Neural crest cell (in vitro differentiated cells): Measurements from ENCODE around the gene DOCK1. TPM values are rescaled to one million over a fixed set of nuclear protein-coding genes. Genes with fewer than 3 reads are reported as not detected.

ENCODE experiments used
- DNase-seq: peaks from one replicate; pipeline ENCODE4 v3.0.0; 2021; ENCODE audit warnings: low read depth, mixed read lengths, low spot score
- H3K27ac Mint-ChIP-seq: one replicate; pipeline ENCODE4 v1.8.0; 2021; ENCODE audit warnings: mild to moderate bottlenecking, mixed read lengths; ENCODE audit not compliant: unreplicated experiment
- H3K27me3 Mint-ChIP-seq: 2 replicates; pipeline ENCODE4 v1.8.0; 2021; ENCODE audit warnings: low read depth, mild to moderate bottlenecking, mixed read lengths
- H3K36me3 Mint-ChIP-seq: 2 replicates; pipeline ENCODE4 v1.8.0; 2021; ENCODE audit warnings: low read depth, mild to moderate bottlenecking, mixed read lengths
- H3K4me1 Mint-ChIP-seq: 2 replicates; pipeline ENCODE4 v1.8.0; 2021; ENCODE audit warnings: mixed read lengths
- H3K4me3 Mint-ChIP-seq: one replicate; pipeline ENCODE4 v1.8.0; 2021; ENCODE audit warnings: mild to moderate bottlenecking, mixed read lengths
- H3K9me3 Mint-ChIP-seq: 2 replicates; pipeline ENCODE4 v1.8.0; 2021; ENCODE audit warnings: mixed read lengths
- total RNA-seq: library from RNA; stranded (reverse); gene quantifications from 2 replicates; pipeline ENCODE4 v1.2.1, GENCODE V29; 2021
- TF ChIP-seq, protein P1 (sequence below): fragments of 200-600 bp; sonication (generic); conservative IDR thresholded peaks from 2 replicates; pipeline ENCODE4 v1.5.0; 2021; ENCODE audit warnings: antibody characterized with exemption, mild to moderate bottlenecking

The DOCK1 gene
- total RNA-seq, 1 donor from 2014 or later, result 55.8 TPM

- Mint-ChIP-seq H3K27me3 (no peaks in the 10 kb centered on the region), H3K4me3 (no peak overlapping the region), H3K9me3 (no peaks in the 10 kb centered on the region), H3K4me1 (peaks cover 4% of the 10 kb centered on the region), H3K27ac (no peak overlapping the region), H3K36me3 (no peaks in the 10 kb centered on the region)
- TF ChIP-seq, protein P1, sequence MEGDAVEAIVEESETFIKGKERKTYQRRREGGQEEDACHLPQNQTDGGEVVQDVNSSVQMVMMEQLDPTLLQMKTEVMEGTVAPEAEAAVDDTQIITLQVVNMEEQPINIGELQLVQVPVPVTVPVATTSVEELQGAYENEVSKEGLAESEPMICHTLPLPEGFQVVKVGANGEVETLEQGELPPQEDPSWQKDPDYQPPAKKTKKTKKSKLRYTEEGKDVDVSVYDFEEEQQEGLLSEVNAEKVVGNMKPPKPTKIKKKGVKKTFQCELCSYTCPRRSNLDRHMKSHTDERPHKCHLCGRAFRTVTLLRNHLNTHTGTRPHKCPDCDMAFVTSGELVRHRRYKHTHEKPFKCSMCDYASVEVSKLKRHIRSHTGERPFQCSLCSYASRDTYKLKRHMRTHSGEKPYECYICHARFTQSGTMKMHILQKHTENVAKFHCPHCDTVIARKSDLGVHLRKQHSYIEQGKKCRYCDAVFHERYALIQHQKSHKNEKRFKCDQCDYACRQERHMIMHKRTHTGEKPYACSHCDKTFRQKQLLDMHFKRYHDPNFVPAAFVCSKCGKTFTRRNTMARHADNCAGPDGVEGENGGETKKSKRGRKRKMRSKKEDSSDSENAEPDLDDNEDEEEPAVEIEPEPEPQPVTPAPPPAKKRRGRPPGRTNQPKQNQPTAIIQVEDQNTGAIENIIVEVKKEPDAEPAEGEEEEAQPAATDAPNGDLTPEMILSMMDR, result no peak
- no peak for DNase-seq
Observed at GRCh38 chr10:127210936-127211466, 305.8 kb downstream of the DOCK1 start.

GRCh38 chr10:127215866-127216265 is 310.6 kb downstream of the DOCK1 start:
- no peak for DNase-seq
- Mint-ChIP-seq H3K4me1 (peaks cover 5% of the 10 kb centered on the region), H3K27ac (no peak overlapping the region), H3K36me3 (peaks cover 5% of the 10 kb centered on the region), H3K4me3 (no peak overlapping the region), H3K27me3 (no peaks in the 10 kb centered on the region), H3K9me3 (no peaks in the 10 kb centered on the region)
- TF ChIP-seq, protein P1, result no peak

DNA sequence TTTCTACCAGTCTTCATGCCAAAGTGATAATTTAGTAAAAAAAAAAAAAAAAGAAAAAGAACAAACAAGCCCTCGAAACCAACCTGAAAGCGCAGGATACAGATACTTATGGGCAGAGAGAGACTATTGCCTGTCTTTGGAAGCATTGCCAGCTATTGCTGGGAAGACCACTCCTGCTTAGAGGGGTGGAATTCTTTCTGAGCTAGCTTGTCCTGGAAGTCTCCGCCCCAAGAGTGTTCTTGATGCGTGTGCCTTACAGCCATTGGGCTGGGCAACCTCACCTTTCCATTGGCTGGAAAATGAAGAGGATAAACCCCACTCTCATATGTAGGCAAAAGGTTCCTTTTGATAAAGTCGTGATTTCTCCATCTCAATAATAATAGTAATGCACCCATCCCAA is 311.0 kb downstream of the DOCK1 start:
- Mint-ChIP-seq H3K9me3 (no peaks in the 10 kb centered on the region), H3K4me3 (no peak overlapping the region), H3K36me3 (peaks cover 5% of the 10 kb centered on the region), H3K27me3 (no peaks in the 10 kb centered on the region), H3K4me1 (peaks cover 5% of the 10 kb centered on the region), H3K27ac (no peak overlapping the region)
- no peak for DNase-seq
- TF ChIP-seq, protein P1, result no peak

DNA sequence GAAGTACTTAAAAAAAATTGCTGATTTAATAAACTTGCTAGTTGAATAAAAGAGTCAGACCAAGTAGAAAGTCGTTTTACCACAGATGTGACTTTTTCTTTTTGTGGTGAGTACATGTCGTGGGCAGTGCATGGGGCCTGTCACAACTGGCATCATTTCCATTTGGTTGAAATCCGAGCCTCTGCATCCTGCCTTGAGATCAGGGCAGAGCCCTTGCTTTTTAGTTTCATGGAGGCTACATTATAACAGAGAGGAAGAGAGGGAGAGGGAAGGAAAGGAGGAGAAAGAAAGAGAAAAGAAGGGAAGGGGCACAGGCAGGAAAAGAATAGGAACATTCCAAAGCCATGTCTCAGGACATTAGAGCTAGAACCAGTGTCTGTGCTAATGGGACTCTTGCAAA is 311.6 kb downstream of the DOCK1 start:
- H3K27ac Mint-ChIP-seq, result peak overlapping the region; percentile 73
- H3K4me3 Mint-ChIP-seq, result no peak overlapping the region
- DNase-seq, result no peak
- H3K4me1 Mint-ChIP-seq, result peaks cover 5% of the 10 kb centered on the region
- no peaks in the 10 kb centered on the region for H3K27me3 Mint-ChIP-seq
- TF ChIP-seq, protein P1, result no peak
- H3K9me3 Mint-ChIP-seq, result no peaks in the 10 kb centered on the region
- peaks cover 5% of the 10 kb centered on the region for H3K36me3 Mint-ChIP-seq

GRCh38 chr10:127218658-127219057 is 313.4 kb downstream of the DOCK1 start:
- TF ChIP-seq, protein P1, result no peak
- H3K36me3 Mint-ChIP-seq, result peaks cover 5% of the 10 kb centered on the region
- H3K27ac Mint-ChIP-seq, result no peak overlapping the region
- peaks cover 5% of the 10 kb centered on the region for H3K4me1 Mint-ChIP-seq
- no peaks in the 10 kb centered on the region for H3K9me3 Mint-ChIP-seq
- no peak for DNase-seq
- H3K27me3 Mint-ChIP-seq, result no peaks in the 10 kb centered on the region
- H3K4me3 Mint-ChIP-seq, result no peak overlapping the region

DNA sequence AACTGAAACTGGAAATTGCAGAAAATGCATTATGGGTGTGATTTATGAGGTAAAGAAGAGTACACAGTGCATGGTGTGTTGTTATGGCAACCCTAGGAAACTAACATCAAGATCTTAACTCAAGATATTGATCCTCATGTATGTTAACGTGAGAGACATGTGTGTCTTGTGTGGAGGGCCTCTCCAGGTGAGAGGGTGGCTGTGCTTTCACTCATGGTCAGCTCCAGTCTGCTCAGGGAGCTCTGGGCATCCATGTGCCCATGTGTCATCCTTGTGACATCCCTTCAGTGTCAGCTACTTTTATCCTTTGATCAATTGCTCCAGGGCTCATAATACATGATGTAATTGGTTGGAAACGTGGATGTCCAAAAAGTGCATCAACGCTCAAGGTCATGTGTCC is 316.1 kb downstream of the DOCK1 start:
- H3K4me1 Mint-ChIP-seq, result no peaks in the 10 kb centered on the region
- H3K27ac Mint-ChIP-seq, result no peak overlapping the region
- DNase-seq, result no peak
- TF ChIP-seq, protein P1, result no peak
- peaks cover 5% of the 10 kb centered on the region for H3K36me3 Mint-ChIP-seq
- no peaks in the 10 kb centered on the region for H3K9me3 Mint-ChIP-seq
- no peaks in the 10 kb centered on the region for H3K27me3 Mint-ChIP-seq
- no peak overlapping the region for H3K4me3 Mint-ChIP-seq
